ENCODE data around the gene RIMS1.

Gene RIMS1

GRCh38 chr6:71886184-71887005 is at the start of gene RIMS1:
Gene RIMS1 (plus strand): TSS chr6:71886550. CDS start chr6:71887024, 474 bp downstream.
- no peak for DNase-seq (ENCODE audit: low spot score)

GRCh38 chr6:71851214-71851613 is 35.1 kb upstream of the RIMS1 start:
- no peak for DNase-seq (ENCODE audit: low spot score)

- DNase-seq (ENCODE audit: low spot score), result no peak
Measured at GRCh38 chr6:71852948-71853347, 33.4 kb upstream of the RIMS1 start.

- no peak for DNase-seq (ENCODE audit: low spot score)
Measured at GRCh38 chr6:71855406-71855805, 30.9 kb upstream of the RIMS1 start.

- no peak for DNase-seq (ENCODE audit: low spot score)
Measured at GRCh38 chr6:71879016-71879415, 7.3 kb upstream of the RIMS1 start.

- no peak for DNase-seq (ENCODE audit: low spot score)
Measured at GRCh38 chr6:71887006-71887743, 825 bp downstream of the RIMS1 start.

GRCh38 chr6:71887744-71888230 is 1.4 kb downstream of the RIMS1 start:
- DNase-seq (ENCODE audit: low spot score), result no peak

- no peak for DNase-seq (ENCODE audit: low spot score)
Measured at GRCh38 chr6:71888756-71889340, 2.5 kb downstream of the RIMS1 start.

- no peak for DNase-seq (ENCODE audit: low spot score)
Measured at GRCh38 chr6:71889366-71889765, 3.0 kb downstream of the RIMS1 start.

- DNase-seq (ENCODE audit: low spot score), result no peak
Measured at GRCh38 chr6:71892641-71893040, 6.3 kb downstream of the RIMS1 start.

- DNase-seq (ENCODE audit: low spot score), result no peak
Measured at GRCh38 chr6:71900642-71901041, 14.3 kb downstream of the RIMS1 start.

- DNase-seq (ENCODE audit: low spot score), result no peak
Measured at GRCh38 chr6:71902261-71902660, 15.9 kb downstream of the RIMS1 start.

- DNase-seq (ENCODE audit: low spot score), result no peak
Measured at GRCh38 chr6:71906813-71907212, 20.5 kb downstream of the RIMS1 start.

- no peak for DNase-seq (ENCODE audit: low spot score)
Measured at GRCh38 chr6:71908162-71908765, 21.9 kb downstream of the RIMS1 start.

- DNase-seq (ENCODE audit: low spot score), result no peak
Measured at GRCh38 chr6:71913444-71914234, 27.3 kb downstream of the RIMS1 start.

- no peak for DNase-seq (ENCODE audit: low spot score)
Measured at GRCh38 chr6:71929047-71929446, 42.7 kb downstream of the RIMS1 start.

- DNase-seq (ENCODE audit: low spot score), result no peak
Measured at GRCh38 chr6:71933881-71934280, 47.5 kb downstream of the RIMS1 start.

GRCh38 chr6:71965404-71965803 is 79.1 kb downstream of the RIMS1 start:
- peak; percentile 40 for DNase-seq (ENCODE audit: low spot score)

GRCh38 chr6:71967436-71967835 is 81.1 kb downstream of the RIMS1 start:
- DNase-seq (ENCODE audit: low spot score), result no peak

GRCh38 chr6:71977884-71978283 is 91.5 kb downstream of the RIMS1 start:
- DNase-seq (ENCODE audit: low spot score), result no peak

- DNase-seq (ENCODE audit: low spot score), result no peak
Measured at GRCh38 chr6:71979911-71980310, 93.6 kb downstream of the RIMS1 start.

GRCh38 chr6:71982389-71982788 is 96.0 kb downstream of the RIMS1 start:
- no peak for DNase-seq (ENCODE audit: low spot score)

Measured in COLO829 (cell line).